Upper lobe of right lung (tissue), 1 donor: Measurements from ENCODE around the gene PSAT1. TPM values are rescaled to one million over a fixed set of nuclear protein-coding genes. Genes with fewer than 3 reads are reported as not detected.
A peak's percentile ranks its signal among the peaks of the same experiment; 100 is the strongest.
"Not testable (repeated sequence)": the region's sequence is repeated elsewhere in the genome, so short reads cannot be mapped to it uniquely, and the experiment has no call there.

Source experiments
- ATAC-seq: fragments of 200-7000 bp; cut with Tn5 transposase; one replicate; pipeline ENCODE4 v1.9.1; 2020; ENCODE audit warnings: mild to moderate bottlenecking, moderate library complexity
- DNase-seq: peaks from one replicate; pipeline ENCODE4 v3.0.0-alpha.2; 2020
- H3K27ac ChIP-seq: fragments of 200-600 bp; one replicate; pipeline ENCODE4 v1.8.0; 2022
- H3K27me3 ChIP-seq: fragments of 200-600 bp; one replicate; pipeline ENCODE4 v1.8.0; 2022; ENCODE audit warnings: mild to moderate bottlenecking
- H3K36me3 ChIP-seq: fragments of 200-600 bp; one replicate; pipeline ENCODE4 v1.8.0; 2022
- H3K4me1 ChIP-seq: fragments of 200-600 bp; one replicate; pipeline ENCODE4 v1.8.0; 2022
- H3K4me3 ChIP-seq: fragments of 200-600 bp; one replicate; pipeline ENCODE4 v1.8.0; 2022; ENCODE audit warnings: mild to moderate bottlenecking
- H3K9me3 ChIP-seq: fragments of 200-600 bp; one replicate; pipeline ENCODE4 v1.8.0; 2022
- intact Hi-C: fragments of 100-400 bp; cut with DNase I; formaldehyde crosslinking; loops from one replicate; pipeline ENCODE4 v1.11.0; 2022
- total RNA-seq: library from RNA; stranded (reverse); fragmentation: NEBNext Ultra II Directional; extraction: Animal tissue kit (Norgen Biotek cat#: 25700); gene quantifications from one replicate; pipeline ENCODE4 v1.2.1, GENCODE V29; 2021
- TF ChIP-seq, protein P1 (sequence below): fragments of 200-600 bp; IDR thresholded peaks from one replicate; pipeline ENCODE4 v1.8.0; 2022; ENCODE audit warnings: antibody characterized with exemption
- donor health status: DM: no; HTN: yes; CAD: no; lungs with severe emphysema.

PSAT1 gene
- total RNA-seq, 1 donor from 2014 or later, result 8.2 TPM

DNA sequence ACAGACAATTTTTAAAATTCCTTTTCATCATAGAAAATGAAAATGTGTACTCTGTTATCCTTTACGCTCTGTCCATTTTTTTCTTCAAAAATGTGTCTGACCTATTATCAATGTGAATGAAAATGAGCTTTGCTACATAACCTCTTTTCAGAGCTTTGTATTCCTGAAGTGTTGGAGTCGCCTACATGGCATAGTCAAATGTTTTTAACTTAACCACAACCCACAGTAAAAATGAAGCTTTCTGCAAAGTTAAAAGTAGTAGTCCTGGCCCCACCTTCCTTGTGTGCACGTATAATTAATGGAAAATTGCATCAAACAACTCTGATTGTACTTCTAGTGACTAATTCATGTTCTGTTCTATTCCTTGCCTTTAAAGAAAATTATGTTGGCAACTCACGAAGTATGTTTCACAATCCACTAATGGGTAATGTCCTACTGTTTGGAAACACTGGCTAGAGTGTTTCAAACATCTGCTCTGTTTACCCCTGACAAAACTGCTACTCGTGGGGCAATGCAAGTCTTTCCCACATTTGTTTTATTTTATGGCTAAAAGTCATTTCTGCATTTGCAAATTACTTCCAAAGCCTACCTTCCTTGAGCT, 18.6 kb upstream of the PSAT1 start:
- intact Hi-C loops, result no loop called here
- no peaks in the 10 kb centered on the region for H3K9me3 ChIP-seq
- TF ChIP-seq, protein P1, sequence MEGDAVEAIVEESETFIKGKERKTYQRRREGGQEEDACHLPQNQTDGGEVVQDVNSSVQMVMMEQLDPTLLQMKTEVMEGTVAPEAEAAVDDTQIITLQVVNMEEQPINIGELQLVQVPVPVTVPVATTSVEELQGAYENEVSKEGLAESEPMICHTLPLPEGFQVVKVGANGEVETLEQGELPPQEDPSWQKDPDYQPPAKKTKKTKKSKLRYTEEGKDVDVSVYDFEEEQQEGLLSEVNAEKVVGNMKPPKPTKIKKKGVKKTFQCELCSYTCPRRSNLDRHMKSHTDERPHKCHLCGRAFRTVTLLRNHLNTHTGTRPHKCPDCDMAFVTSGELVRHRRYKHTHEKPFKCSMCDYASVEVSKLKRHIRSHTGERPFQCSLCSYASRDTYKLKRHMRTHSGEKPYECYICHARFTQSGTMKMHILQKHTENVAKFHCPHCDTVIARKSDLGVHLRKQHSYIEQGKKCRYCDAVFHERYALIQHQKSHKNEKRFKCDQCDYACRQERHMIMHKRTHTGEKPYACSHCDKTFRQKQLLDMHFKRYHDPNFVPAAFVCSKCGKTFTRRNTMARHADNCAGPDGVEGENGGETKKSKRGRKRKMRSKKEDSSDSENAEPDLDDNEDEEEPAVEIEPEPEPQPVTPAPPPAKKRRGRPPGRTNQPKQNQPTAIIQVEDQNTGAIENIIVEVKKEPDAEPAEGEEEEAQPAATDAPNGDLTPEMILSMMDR, result no peak
- ATAC-seq (peak; percentile 86), DNase-seq (no peak)
- no peaks in the 10 kb centered on the region for H3K27me3 ChIP-seq
- peaks cover 13% of the 10 kb centered on the region for H3K4me1 ChIP-seq
- no peak overlapping the region for H3K4me3 ChIP-seq
- no peaks in the 10 kb centered on the region for H3K36me3 ChIP-seq
- no peak overlapping the region for H3K27ac ChIP-seq

DNA sequence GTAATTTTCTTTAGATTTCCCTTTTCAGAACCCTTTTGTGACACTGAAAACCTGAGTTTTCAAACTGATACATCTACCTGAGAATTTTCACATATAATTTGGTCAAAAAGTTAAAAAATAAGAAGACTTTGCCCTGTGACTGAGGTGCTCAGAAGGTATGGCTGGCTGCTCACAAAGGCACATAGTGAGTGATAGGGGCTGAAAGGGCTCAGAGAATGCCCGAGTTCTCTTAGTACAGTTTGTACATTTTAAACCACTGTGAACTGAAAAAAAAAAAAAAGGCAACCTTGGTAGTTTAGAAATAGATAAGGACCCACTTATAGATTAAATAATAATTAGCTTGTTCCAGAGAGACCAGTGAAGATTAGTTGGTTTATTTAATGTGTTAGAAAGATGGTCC, 18.1 kb upstream of the PSAT1 start:
- intact Hi-C loops, result no loop called here

DNA sequence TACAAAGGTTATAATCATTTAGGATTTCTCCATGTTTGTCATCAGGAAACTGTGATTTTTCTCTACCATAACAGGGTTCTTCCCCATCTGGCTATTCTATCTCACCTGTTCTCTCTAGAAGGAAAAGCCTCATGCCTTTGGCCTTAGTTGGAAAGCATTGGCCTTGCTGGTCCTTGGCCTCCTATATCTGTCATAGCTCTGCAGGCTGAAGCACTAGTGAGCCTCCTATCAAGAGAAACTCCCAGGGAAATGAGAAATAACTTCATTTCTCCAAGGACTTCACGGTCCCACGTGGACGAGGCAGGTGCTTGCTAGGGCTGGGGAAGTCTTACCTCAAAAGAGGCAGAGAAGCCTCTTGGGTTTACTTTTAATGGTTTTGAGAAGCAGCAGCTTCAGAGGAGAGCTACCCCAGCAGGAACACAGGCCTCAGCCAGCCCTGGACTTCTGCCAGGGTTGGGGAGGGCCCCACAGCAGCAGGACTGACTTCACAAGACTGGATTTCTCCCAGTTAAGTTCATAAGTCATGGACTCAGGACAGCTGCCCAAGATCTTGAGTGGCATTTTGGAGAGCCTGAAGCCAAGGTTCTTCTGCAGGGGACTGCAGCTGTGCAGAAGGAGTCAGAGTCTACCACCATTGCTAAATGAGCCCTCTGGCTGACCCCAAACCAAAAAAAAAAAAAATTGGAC, 15.8 kb upstream of the PSAT1 start:
- Histone ChIP-seq H3K27me3 (no peaks in the 10 kb centered on the region), H3K36me3 (no peaks in the 10 kb centered on the region), H3K27ac (no peak overlapping the region), H3K4me1 (peaks cover 13% of the 10 kb centered on the region), H3K4me3 (no peak overlapping the region), H3K9me3 (no peaks in the 10 kb centered on the region)
- ATAC-seq (peak; percentile 79), DNase-seq (peak; percentile 81)
- intact Hi-C loops, result no loop called here
- TF ChIP-seq, protein P1, result no peak

More for the DNA sequence above, 18.1 kb upstream of the PSAT1 start:
- peak; percentile 64 for ATAC-seq
- no peaks in the 10 kb centered on the region for H3K27me3 ChIP-seq
- H3K36me3 ChIP-seq, result no peaks in the 10 kb centered on the region
- peaks cover 13% of the 10 kb centered on the region for H3K4me1 ChIP-seq
- no peak overlapping the region for H3K4me3 ChIP-seq
- no peak for DNase-seq
- TF ChIP-seq, protein P1, result no peak
- H3K9me3 ChIP-seq, result no peaks in the 10 kb centered on the region
- no peak overlapping the region for H3K27ac ChIP-seq

DNA sequence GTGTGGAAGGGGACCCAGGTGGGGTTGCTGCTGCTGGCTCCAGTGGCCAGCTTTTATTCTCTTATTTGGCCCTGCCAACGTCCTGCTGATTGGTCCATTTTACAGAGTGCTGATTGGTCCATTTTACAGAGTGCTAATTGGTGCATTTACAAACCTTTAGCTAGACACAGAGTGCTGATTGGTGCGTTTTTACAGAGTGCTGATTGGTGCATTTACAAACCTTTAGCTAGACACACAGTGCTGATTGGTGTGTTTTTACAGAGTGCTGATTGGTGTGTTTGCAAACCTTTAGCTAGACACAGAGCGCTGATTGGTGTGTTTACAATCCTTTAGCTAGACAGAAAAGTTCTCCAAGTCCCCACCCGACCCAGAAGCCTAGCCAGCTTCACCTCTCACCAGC, 12.7 kb upstream of the PSAT1 start:
- DNase-seq, H3K36me3 ChIP-seq, H3K4me1 ChIP-seq, intact Hi-C loops, H3K9me3 ChIP-seq, H3K4me3 ChIP-seq, H3K27me3 ChIP-seq, H3K27ac ChIP-seq, ATAC-seq: not testable (repeated sequence)

GRCh38 chr9:78286125-78286524, 10.8 kb upstream of the PSAT1 start:
- intact Hi-C loops, result no loop called here
- no peak for ATAC-seq
- Histone ChIP-seq H3K9me3 (no peaks in the 10 kb centered on the region), H3K27me3 (no peaks in the 10 kb centered on the region), H3K4me3 (no peak overlapping the region), H3K4me1 (peaks cover 2% of the 10 kb centered on the region), H3K27ac (no peak overlapping the region), H3K36me3 (no peaks in the 10 kb centered on the region)
- DNase-seq, result no peak
- TF ChIP-seq, protein P1, result no peak

- Histone ChIP-seq H3K36me3 (no peaks in the 10 kb centered on the region), H3K4me3 (no peak overlapping the region), H3K9me3 (no peaks in the 10 kb centered on the region), H3K4me1 (no peaks in the 10 kb centered on the region), H3K27ac (no peak overlapping the region), H3K27me3 (no peaks in the 10 kb centered on the region)
- TF ChIP-seq, protein P1, result no peak
- DNase-seq (no peak), ATAC-seq (no peak)
- intact Hi-C loops, result no loop called here
These were observed 10.0 kb upstream of the PSAT1 start for GRCh38 chr9:78286946-78287388.
